Liver (tissue), 9 donors: ENCODE measurements around the gene SBF2. TPM values are rescaled to one million over a fixed set of nuclear protein-coding genes. Genes with fewer than 3 reads are reported as not detected.

ENCODE experiments used
- DNase-seq: peaks from one replicate; pipeline ENCODE4 v3.0.0-alpha.2; 2017; ENCODE audit warnings: low spot score
- H3K27ac ChIP-seq, 2 donors: one replicate each; pipeline ENCODE4 v1.7.0; 2013; ENCODE audit warnings: inconsistent platforms in 2 of 2, low read length in 2 of 2, control low read depth in 1 of 2, low read depth in 1 of 2, mild to moderate bottlenecking in 1 of 2
- H3K27me3 ChIP-seq, 4 donors: one replicate each; pipeline versions ENCODE4 v1.6.1 to v1.7.0; 2013; ENCODE audit warnings: low read length in 3 of 4, inconsistent platforms in 1 of 4, mild to moderate bottlenecking in 1 of 4, moderate library complexity in 1 of 4; ENCODE audit not compliant: control insufficient read depth in 4 of 4, insufficient read depth in 4 of 4
- H3K36me3 ChIP-seq, 4 donors: one replicate each; pipeline versions ENCODE4 v1.6.1 to v1.7.0; 2013; ENCODE audit warnings: low read length in 3 of 4, mild to moderate bottlenecking in 3 of 4, low read depth in 1 of 4, moderate library complexity in 1 of 4; ENCODE audit not compliant: control insufficient read depth in 4 of 4, insufficient read depth in 3 of 4
- H3K4me1 ChIP-seq, 4 donors: one replicate each; pipeline versions ENCODE4 v1.6.1 to v1.7.0; 2013; ENCODE audit warnings: low read length in 3 of 4, mild to moderate bottlenecking in 3 of 4, moderate library complexity in 1 of 4; ENCODE audit not compliant: control insufficient read depth in 4 of 4, insufficient read depth in 4 of 4
- H3K4me3 ChIP-seq, 3 donors: one replicate each; pipeline versions ENCODE4 v1.6.1 to v1.7.0; 2013; ENCODE audit warnings: low read length in 3 of 3, control low read depth in 1 of 3, low read depth in 1 of 3, mild to moderate bottlenecking in 1 of 3
- H3K9ac ChIP-seq, 2 donors: one replicate each; pipeline ENCODE4 v1.7.0; 2013; ENCODE audit warnings: low read length in 2 of 2, mild to moderate bottlenecking in 2 of 2, moderate library complexity in 2 of 2, control low read depth in 1 of 2, low read depth in 1 of 2
- H3K9me3 ChIP-seq, 4 donors: one replicate each; pipeline versions ENCODE4 v1.6.1 to v1.7.0; 2013; ENCODE audit warnings: low read length in 3 of 4; ENCODE audit not compliant: control insufficient read depth in 4 of 4
- FOXA1 ChIP-seq: IDR thresholded peaks from 2 replicates; pipeline ENCODE4 v1.6.1; 2016; ENCODE audit warnings: antibody characterized with exemption
- FOXA2 ChIP-seq: IDR thresholded peaks from 2 replicates; pipeline ENCODE4 v1.6.1; 2016; ENCODE audit warnings: antibody characterized with exemption
- HNF4A ChIP-seq, 2 donors: conservative IDR thresholded peaks; 2 replicates each; pipeline ENCODE4 v1.6.1; 2016; ENCODE audit warnings: antibody characterized with exemption in 2 of 2, mild to moderate bottlenecking in 2 of 2
- HNF4G ChIP-seq: IDR thresholded peaks from 2 replicates; pipeline ENCODE4 v1.6.1; 2016; ENCODE audit warnings: antibody characterized with exemption
- NR2F2 ChIP-seq: IDR thresholded peaks from 2 replicates; pipeline ENCODE4 v1.6.1; 2016; ENCODE audit warnings: antibody characterized with exemption
- RAD21 ChIP-seq, 2 donors: IDR thresholded peaks; 2 replicates each; pipeline ENCODE4 v1.6.1; 2016; ENCODE audit warnings: antibody characterized with exemption in 2 of 2, mild to moderate bottlenecking in 2 of 2
- SP1 ChIP-seq: IDR thresholded peaks from 2 replicates; pipeline ENCODE4 v1.6.1; 2018; ENCODE audit warnings: antibody characterized with exemption, mild to moderate bottlenecking
- YY1 ChIP-seq: IDR thresholded peaks from 2 replicates; pipeline ENCODE4 v1.6.1; 2016; ENCODE audit warnings: antibody characterized with exemption, mild to moderate bottlenecking
- WGBS: extraction: QIAGEN DNeasy Blood & Tissue Kit; methylation state at CpG from one replicate; pipeline ENCODE4 v1.1.7; 2013; 5-methylcytosine and 5-hydroxymethylcytosine counted together
- polyA plus RNA-seq, 2 donors: library from polyadenylated mRNA; stranded (reverse) in 1 of 2; unstranded in 1 of 2; fragments of 200-250 nt in 1 of 2; fragments of >200 nt in 1 of 2; fragmentation: Nextera tagmentation in 1 of 2; extraction: Ambion mirVana in 1 of 2; gene quantifications; one replicate each; pipeline versions ENCODE4 v1.2.1 to v1.2.3, GENCODE V29; 2013 to 2015
- total RNA-seq, 2 donors: library from RNA; depleted of rRNA; stranded (reverse); fragments of >200 nt; gene quantifications; one replicate each; pipeline ENCODE4 v1.2.3, GENCODE V29; 2014
- TF ChIP-seq, protein P1 (sequence below): IDR thresholded peaks from 2 replicates; pipeline ENCODE4 v1.6.1; 2016; ENCODE audit warnings: antibody characterized with exemption, mild to moderate bottlenecking
- TF ChIP-seq, protein P2 (sequence below): IDR thresholded peaks from 2 replicates; pipeline ENCODE4 v1.6.1; 2016; ENCODE audit warnings: antibody characterized with exemption
- donor health status: healthy.
- donor health status: healthy.
- donor health status: healthy.
- donor health status: healthy.
- donor health status: healthy.

SBF2 gene
- total and polyA plus RNA-seq, 4 donors, result 7.5 to 31.3 (median 14.7) TPM

DNA sequence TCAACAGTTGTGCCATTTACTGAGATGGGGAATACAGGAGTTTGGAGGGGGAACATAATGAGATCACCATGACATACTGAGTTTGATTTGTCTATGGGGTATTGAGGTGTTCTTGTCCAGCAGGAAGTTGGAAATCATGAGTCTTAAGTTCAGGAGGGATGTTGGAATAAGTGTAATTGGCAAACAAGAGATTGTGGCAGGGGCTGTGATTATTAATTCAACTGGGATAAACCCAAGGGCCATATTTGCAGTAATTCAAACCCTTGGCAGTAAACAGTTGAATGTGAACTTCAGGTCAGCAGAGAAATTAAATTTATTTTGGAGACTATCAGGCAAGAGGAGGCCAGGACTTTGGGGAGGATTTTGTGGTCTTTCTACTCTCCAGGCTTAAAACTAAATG lies 44.3 kb upstream of the SBF2 start:
- TF ChIP-seq, protein P1, sequence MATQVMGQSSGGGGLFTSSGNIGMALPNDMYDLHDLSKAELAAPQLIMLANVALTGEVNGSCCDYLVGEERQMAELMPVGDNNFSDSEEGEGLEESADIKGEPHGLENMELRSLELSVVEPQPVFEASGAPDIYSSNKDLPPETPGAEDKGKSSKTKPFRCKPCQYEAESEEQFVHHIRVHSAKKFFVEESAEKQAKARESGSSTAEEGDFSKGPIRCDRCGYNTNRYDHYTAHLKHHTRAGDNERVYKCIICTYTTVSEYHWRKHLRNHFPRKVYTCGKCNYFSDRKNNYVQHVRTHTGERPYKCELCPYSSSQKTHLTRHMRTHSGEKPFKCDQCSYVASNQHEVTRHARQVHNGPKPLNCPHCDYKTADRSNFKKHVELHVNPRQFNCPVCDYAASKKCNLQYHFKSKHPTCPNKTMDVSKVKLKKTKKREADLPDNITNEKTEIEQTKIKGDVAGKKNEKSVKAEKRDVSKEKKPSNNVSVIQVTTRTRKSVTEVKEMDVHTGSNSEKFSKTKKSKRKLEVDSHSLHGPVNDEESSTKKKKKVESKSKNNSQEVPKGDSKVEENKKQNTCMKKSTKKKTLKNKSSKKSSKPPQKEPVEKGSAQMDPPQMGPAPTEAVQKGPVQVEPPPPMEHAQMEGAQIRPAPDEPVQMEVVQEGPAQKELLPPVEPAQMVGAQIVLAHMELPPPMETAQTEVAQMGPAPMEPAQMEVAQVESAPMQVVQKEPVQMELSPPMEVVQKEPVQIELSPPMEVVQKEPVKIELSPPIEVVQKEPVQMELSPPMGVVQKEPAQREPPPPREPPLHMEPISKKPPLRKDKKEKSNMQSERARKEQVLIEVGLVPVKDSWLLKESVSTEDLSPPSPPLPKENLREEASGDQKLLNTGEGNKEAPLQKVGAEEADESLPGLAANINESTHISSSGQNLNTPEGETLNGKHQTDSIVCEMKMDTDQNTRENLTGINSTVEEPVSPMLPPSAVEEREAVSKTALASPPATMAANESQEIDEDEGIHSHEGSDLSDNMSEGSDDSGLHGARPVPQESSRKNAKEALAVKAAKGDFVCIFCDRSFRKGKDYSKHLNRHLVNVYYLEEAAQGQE, result no peak
- TF ChIP-seq, protein P2, sequence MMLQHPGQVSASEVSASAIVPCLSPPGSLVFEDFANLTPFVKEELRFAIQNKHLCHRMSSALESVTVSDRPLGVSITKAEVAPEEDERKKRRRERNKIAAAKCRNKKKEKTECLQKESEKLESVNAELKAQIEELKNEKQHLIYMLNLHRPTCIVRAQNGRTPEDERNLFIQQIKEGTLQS, result no peak
- no peak for TF ChIP-seq NR2F2
- no peak for TF ChIP-seq HNF4G
- no peak for TF ChIP-seq RAD21 (IDR thresholded peaks at IDR 0.05)
- no peak for TF ChIP-seq FOXA1
- no peak for TF ChIP-seq HNF4A (conservative IDR thresholded peaks at IDR 0.05)
- TF ChIP-seq SP1, result no peak
- H3K9me3 ChIP-seq, result no peaks in the 10 kb centered on the region
- H3K36me3 ChIP-seq, result no peaks in the 10 kb centered on the region

DNA sequence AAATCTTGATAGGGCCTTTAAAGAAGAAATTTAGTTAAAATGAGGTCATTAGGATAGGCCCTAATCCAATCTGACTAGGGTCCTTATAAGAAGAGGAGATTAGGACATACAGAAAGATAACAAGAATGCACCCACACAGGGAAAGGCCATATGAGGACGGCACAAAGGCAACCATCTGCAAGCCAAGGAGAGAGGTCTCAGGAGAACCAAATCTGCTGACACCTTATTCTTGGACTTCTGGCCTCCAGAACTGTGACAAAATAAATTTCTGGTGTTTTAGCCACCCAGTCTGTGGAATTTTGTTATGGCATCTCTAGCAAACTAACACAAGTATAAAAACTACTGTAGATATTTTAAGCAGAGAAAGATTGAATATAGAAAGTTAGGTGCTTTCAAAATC lies 39.5 kb upstream of the SBF2 start:
- H3K27me3 ChIP-seq, result no peaks in the 10 kb centered on the region

More for the DNA sequence above, 44.3 kb upstream of the SBF2 start:
- DNase-seq, result no peak
- no peak overlapping the region for H3K9ac ChIP-seq
- no peak overlapping the region for H3K27ac ChIP-seq
- no peak overlapping the region for H3K4me3 ChIP-seq
- no peaks in the 10 kb centered on the region for H3K4me1 ChIP-seq
- no peaks in the 10 kb centered on the region for H3K27me3 ChIP-seq

GRCh38 chr11:10331548-10332289 lies 37.7 kb upstream of the SBF2 start:
- peaks cover 4 to 13% (median 9%) of the 10 kb centered on the region in 4 donors for H3K4me1 ChIP-seq
- no peaks in the 10 kb centered on the region for H3K36me3 ChIP-seq
- no peaks in the 10 kb centered on the region for H3K9me3 ChIP-seq
- H3K27ac ChIP-seq, result no peak overlapping the region
- no peak for DNase-seq
- no peaks in the 10 kb centered on the region for H3K27me3 ChIP-seq
- TF ChIP-seq FOXA1 (no peak), RAD21 (IDR thresholded peaks at IDR 0.05) (no peak), FOXA2 (no peak), YY1 (no peak), HNF4A (conservative IDR thresholded peaks at IDR 0.05) (no peak)
- TF ChIP-seq, protein P2, result no peak
- no peak overlapping the region for H3K4me3 ChIP-seq
- 89% methylated on average over 6 of the region's 6 CpGs for WGBS
- no peak overlapping the region for H3K9ac ChIP-seq

More for the DNA sequence above, 39.5 kb upstream of the SBF2 start:
- H3K4me3 ChIP-seq, result no peak overlapping the region
- DNase-seq, result no peak
- H3K9me3 ChIP-seq, result no peaks in the 10 kb centered on the region
- no peak overlapping the region for H3K9ac ChIP-seq
- H3K4me1 ChIP-seq, result peaks cover 0 to 2% (median 0%) of the 10 kb centered on the region in 4 donors
- no peaks in the 10 kb centered on the region for H3K36me3 ChIP-seq
- WGBS, result 93% methylated on average over 1 of the region's 1 CpG
- H3K27ac ChIP-seq, result no peak overlapping the region
- TF ChIP-seq HNF4A (conservative IDR thresholded peaks at IDR 0.05), result no peak
